ENCODE data around the gene SPINT4.

Gene SPINT4

GRCh38 chr20:45768479-45768878 is 46.3 kb downstream of the SPINT4 start:
- H3K79me2 ChIP-seq (ENCODE audit: control insufficient read depth, insufficient read depth, low read length, poor library complexity): no peaks in the 10 kb centered on the region
- H4K8ac ChIP-seq (ENCODE audit: low read depth, low read length): no peak overlapping the region
- no peak overlapping the region for H3K4me2 ChIP-seq (ENCODE audit: low read length)
- H2BK120ac ChIP-seq (ENCODE audit: insufficient read depth, low read length, poor library complexity): no peak overlapping the region
- no peak overlapping the region for H3K14ac ChIP-seq (ENCODE audit: low read length)
- no peak overlapping the region for H2BK12ac ChIP-seq (ENCODE audit: low read length)
- H3K4me3 ChIP-seq (ENCODE audit: low read depth, low read length): no peak overlapping the region
- H3K27me3 ChIP-seq (ENCODE audit: insufficient read depth, low read length): no peaks in the 10 kb centered on the region
- no peaks in the 10 kb centered on the region for H3K9me3 ChIP-seq (ENCODE audit: insufficient read depth, low read depth, low read length)
- no peaks in the 10 kb centered on the region for H3K36me3 ChIP-seq (ENCODE audit: control insufficient read depth in 1 of 2, insufficient read depth in 2 of 2, low read length in 2 of 2)
- no peak overlapping the region for H4K91ac ChIP-seq (ENCODE audit: low read depth, low read length)
- H3K27ac ChIP-seq (ENCODE audit: low read depth, low read length): no peak overlapping the region
- DNase-seq: no peak
- H3K9ac ChIP-seq (ENCODE audit: low read length): no peak overlapping the region
- no peak overlapping the region for H2AK5ac ChIP-seq (ENCODE audit: low read length)
- no peak overlapping the region for H3K4ac ChIP-seq (ENCODE audit: low read depth, low read length)
- H2AFZ ChIP-seq (ENCODE audit: insufficient read depth, low read length, poor library complexity): no peak overlapping the region
- H3K18ac ChIP-seq (ENCODE audit: low read length): no peak overlapping the region
- no peak overlapping the region for H2BK5ac ChIP-seq (ENCODE audit: low read depth, low read length, poor library complexity)
- H3K4me1 ChIP-seq (ENCODE audit: control insufficient read depth in 1 of 2, insufficient read depth in 2 of 2, low read length in 2 of 2): no peaks in the 10 kb centered on the region
- no peak overlapping the region for H3K23ac ChIP-seq (ENCODE audit: low read length)
- no peak overlapping the region for H4K12ac ChIP-seq (ENCODE audit: low read depth, low read length)
- H3K79me1 ChIP-seq (ENCODE audit: low read length): peaks cover 3% of the 10 kb centered on the region

GRCh38 chr20:45771182-45771759 is 49.1 kb downstream of the SPINT4 start:
- Histone ChIP-seq H4K8ac (ENCODE audit: low read depth, low read length) (peak overlapping the region; percentile 75), H3K79me2 (ENCODE audit: control insufficient read depth, insufficient read depth, low read length, poor library complexity) (no peaks in the 10 kb centered on the region), H3K4me1 (ENCODE audit: control insufficient read depth in 1 of 2, insufficient read depth in 2 of 2, low read length in 2 of 2) (no peaks in the 10 kb centered on the region), H3K23ac (ENCODE audit: low read length) (no peak overlapping the region), H2AFZ (ENCODE audit: insufficient read depth, low read length, poor library complexity) (peak overlapping the region; percentile 98), H3K79me1 (ENCODE audit: low read length) (peaks cover 3% of the 10 kb centered on the region), H3K9ac (ENCODE audit: low read length) (no peak overlapping the region), H3K14ac (ENCODE audit: low read length) (peak overlapping the region; percentile 36), H2BK12ac (ENCODE audit: low read length) (peak overlapping the region; percentile 68), H3K9me3 (ENCODE audit: insufficient read depth, low read depth, low read length) (no peaks in the 10 kb centered on the region), H3K27ac (ENCODE audit: low read depth, low read length) (no peak overlapping the region), H3K18ac (ENCODE audit: low read length) (no peak overlapping the region), H2BK5ac (ENCODE audit: low read depth, low read length, poor library complexity) (no peak overlapping the region), H4K91ac (ENCODE audit: low read depth, low read length) (peak overlapping the region; percentile 78), H3K36me3 (ENCODE audit: control insufficient read depth in 1 of 2, insufficient read depth in 2 of 2, low read length in 2 of 2) (no peaks in the 10 kb centered on the region), H2BK120ac (ENCODE audit: insufficient read depth, low read length, poor library complexity) (peak overlapping the region; percentile 52), H3K27me3 (ENCODE audit: insufficient read depth, low read length) (no peaks in the 10 kb centered on the region), H4K12ac (ENCODE audit: low read depth, low read length) (peak overlapping the region; percentile 90), H3K4me2 (ENCODE audit: low read length) (no peak overlapping the region), H2AK5ac (ENCODE audit: low read length) (peak overlapping the region; percentile 5), H3K4me3 (ENCODE audit: low read depth, low read length) (no peak overlapping the region), H3K4ac (ENCODE audit: low read depth, low read length) (no peak overlapping the region)
- WGBS (ENCODE audit: extremely low coverage, insufficient coverage, insufficient read length): no CpG with 5 or more reads among the region's 5 CpGs
- peak; percentile 61 to 94 for DNase-seq

GRCh38 chr20:45772693-45773092 is 50.5 kb downstream of the SPINT4 start:
- Histone ChIP-seq H2BK12ac (ENCODE audit: low read length) (no peak overlapping the region), H3K4ac (ENCODE audit: low read depth, low read length) (no peak overlapping the region)

GRCh38 chr20:45774945-45775344 is 52.8 kb downstream of the SPINT4 start:
- Histone ChIP-seq H3K27ac (ENCODE audit: low read depth, low read length) (no peak overlapping the region), H3K4me1 (ENCODE audit: control insufficient read depth in 1 of 2, insufficient read depth in 2 of 2, low read length in 2 of 2) (no peaks in the 10 kb centered on the region), H3K79me1 (ENCODE audit: low read length) (peaks cover 3% of the 10 kb centered on the region), H3K9ac (ENCODE audit: low read length) (no peak overlapping the region), H3K36me3 (ENCODE audit: control insufficient read depth in 1 of 2, insufficient read depth in 2 of 2, low read length in 2 of 2) (no peaks in the 10 kb centered on the region), H4K8ac (ENCODE audit: low read depth, low read length) (no peak overlapping the region), H2AFZ (ENCODE audit: insufficient read depth, low read length, poor library complexity) (no peak overlapping the region), H4K12ac (ENCODE audit: low read depth, low read length) (no peak overlapping the region), H3K4me2 (ENCODE audit: low read length) (no peak overlapping the region), H3K9me3 (ENCODE audit: insufficient read depth, low read depth, low read length) (peaks cover 1% of the 10 kb centered on the region), H3K14ac (ENCODE audit: low read length) (no peak overlapping the region), H3K79me2 (ENCODE audit: control insufficient read depth, insufficient read depth, low read length, poor library complexity) (no peaks in the 10 kb centered on the region), H3K4ac (ENCODE audit: low read depth, low read length) (no peak overlapping the region), H3K4me3 (ENCODE audit: low read depth, low read length) (no peak overlapping the region), H2AK5ac (ENCODE audit: low read length) (no peak overlapping the region), H3K18ac (ENCODE audit: low read length) (no peak overlapping the region), H4K91ac (ENCODE audit: low read depth, low read length) (no peak overlapping the region), H2BK12ac (ENCODE audit: low read length) (no peak overlapping the region), H2BK5ac (ENCODE audit: low read depth, low read length, poor library complexity) (no peak overlapping the region), H3K27me3 (ENCODE audit: insufficient read depth, low read length) (no peaks in the 10 kb centered on the region), H2BK120ac (ENCODE audit: insufficient read depth, low read length, poor library complexity) (no peak overlapping the region), H3K23ac (ENCODE audit: low read length) (no peak overlapping the region)
- WGBS (ENCODE audit: extremely low coverage, insufficient coverage, insufficient read length): no CpG with 5 or more reads among the region's 2 CpGs
- DNase-seq: no peak

More at GRCh38 chr20:45772693-45773092, 50.5 kb downstream of the SPINT4 start:
- Histone ChIP-seq H3K4me1 (ENCODE audit: control insufficient read depth in 1 of 2, insufficient read depth in 2 of 2, low read length in 2 of 2) (no peaks in the 10 kb centered on the region), H2AK5ac (ENCODE audit: low read length) (no peak overlapping the region), H3K4me2 (ENCODE audit: low read length) (no peak overlapping the region), H3K9ac (ENCODE audit: low read length) (no peak overlapping the region), H3K9me3 (ENCODE audit: insufficient read depth, low read depth, low read length) (peaks cover 1% of the 10 kb centered on the region), H4K12ac (ENCODE audit: low read depth, low read length) (no peak overlapping the region), H4K91ac (ENCODE audit: low read depth, low read length) (no peak overlapping the region), H3K23ac (ENCODE audit: low read length) (no peak overlapping the region), H2BK120ac (ENCODE audit: insufficient read depth, low read length, poor library complexity) (no peak overlapping the region), H3K18ac (ENCODE audit: low read length) (no peak overlapping the region), H2BK5ac (ENCODE audit: low read depth, low read length, poor library complexity) (no peak overlapping the region), H3K79me1 (ENCODE audit: low read length) (peaks cover 3% of the 10 kb centered on the region), H4K8ac (ENCODE audit: low read depth, low read length) (no peak overlapping the region), H3K14ac (ENCODE audit: low read length) (no peak overlapping the region), H3K4me3 (ENCODE audit: low read depth, low read length) (no peak overlapping the region), H3K36me3 (ENCODE audit: control insufficient read depth in 1 of 2, insufficient read depth in 2 of 2, low read length in 2 of 2) (no peaks in the 10 kb centered on the region), H2AFZ (ENCODE audit: insufficient read depth, low read length, poor library complexity) (no peak overlapping the region), H3K79me2 (ENCODE audit: control insufficient read depth, insufficient read depth, low read length, poor library complexity) (no peaks in the 10 kb centered on the region), H3K27ac (ENCODE audit: low read depth, low read length) (no peak overlapping the region), H3K27me3 (ENCODE audit: insufficient read depth, low read length) (no peaks in the 10 kb centered on the region)
- DNase-seq: no peak
- no CpG with 5 or more reads among the region's 3 CpGs for WGBS (ENCODE audit: extremely low coverage, insufficient coverage, insufficient read length)

Data from trophoblast cell (in vitro differentiated cells and primary cell).